ENCODE results near the gene IRAK3. TPM values are rescaled to one million over a fixed set of nuclear protein-coding genes. Genes with fewer than 3 reads are reported as not detected.

IRAK3 gene
- total and polyA plus RNA-seq, 9 donors: 1.8 to 11.4 (median 7.3) TPM

DNA sequence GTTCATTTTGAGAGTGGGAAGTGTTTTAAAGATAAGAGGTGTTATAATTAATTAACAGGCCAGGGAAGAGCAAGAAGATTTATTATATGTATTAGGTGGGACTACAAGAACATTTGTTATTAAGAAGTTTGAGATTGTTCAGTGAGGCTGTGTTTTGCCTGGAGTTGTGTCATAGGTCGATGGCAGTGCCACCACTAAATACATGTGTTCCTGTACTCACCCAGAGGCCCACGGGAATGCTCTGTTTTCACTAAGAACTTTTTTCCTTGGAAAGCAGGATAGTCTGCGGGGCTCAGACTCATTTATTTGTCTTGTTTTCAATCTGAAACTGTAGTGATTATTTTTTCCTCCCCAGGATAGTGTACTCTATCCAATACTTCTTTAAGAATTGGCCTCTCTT, 10.1 kb downstream of the IRAK3 start:
- WGBS, 3 donors: 54 to 73% (median 66%) methylated on average over 3 of the region's 3 CpGs
- TF ChIP-seq POLR2A (IDR thresholded peaks at IDR 0.05): no peak
- TF ChIP-seq, protein P1, sequence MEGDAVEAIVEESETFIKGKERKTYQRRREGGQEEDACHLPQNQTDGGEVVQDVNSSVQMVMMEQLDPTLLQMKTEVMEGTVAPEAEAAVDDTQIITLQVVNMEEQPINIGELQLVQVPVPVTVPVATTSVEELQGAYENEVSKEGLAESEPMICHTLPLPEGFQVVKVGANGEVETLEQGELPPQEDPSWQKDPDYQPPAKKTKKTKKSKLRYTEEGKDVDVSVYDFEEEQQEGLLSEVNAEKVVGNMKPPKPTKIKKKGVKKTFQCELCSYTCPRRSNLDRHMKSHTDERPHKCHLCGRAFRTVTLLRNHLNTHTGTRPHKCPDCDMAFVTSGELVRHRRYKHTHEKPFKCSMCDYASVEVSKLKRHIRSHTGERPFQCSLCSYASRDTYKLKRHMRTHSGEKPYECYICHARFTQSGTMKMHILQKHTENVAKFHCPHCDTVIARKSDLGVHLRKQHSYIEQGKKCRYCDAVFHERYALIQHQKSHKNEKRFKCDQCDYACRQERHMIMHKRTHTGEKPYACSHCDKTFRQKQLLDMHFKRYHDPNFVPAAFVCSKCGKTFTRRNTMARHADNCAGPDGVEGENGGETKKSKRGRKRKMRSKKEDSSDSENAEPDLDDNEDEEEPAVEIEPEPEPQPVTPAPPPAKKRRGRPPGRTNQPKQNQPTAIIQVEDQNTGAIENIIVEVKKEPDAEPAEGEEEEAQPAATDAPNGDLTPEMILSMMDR (IDR thresholded peaks at IDR 0.05): no peak
- TF ChIP-seq EP300 (IDR thresholded peaks at IDR 0.05): no peak
- intact Hi-C loops (cut with DNase I): no loop called here
- no peak overlapping the region for H3K4me3 ChIP-seq
- DNase-seq: no peak
- no peaks in the 10 kb centered on the region for H3K4me1 ChIP-seq (ENCODE audit: insufficient read depth)
- no peak overlapping the region for H3K27ac ChIP-seq
- no peaks in the 10 kb centered on the region for H3K36me3 ChIP-seq
- no peaks in the 10 kb centered on the region for H3K9me3 ChIP-seq
- H3K27me3 ChIP-seq: no peaks in the 10 kb centered on the region

DNA sequence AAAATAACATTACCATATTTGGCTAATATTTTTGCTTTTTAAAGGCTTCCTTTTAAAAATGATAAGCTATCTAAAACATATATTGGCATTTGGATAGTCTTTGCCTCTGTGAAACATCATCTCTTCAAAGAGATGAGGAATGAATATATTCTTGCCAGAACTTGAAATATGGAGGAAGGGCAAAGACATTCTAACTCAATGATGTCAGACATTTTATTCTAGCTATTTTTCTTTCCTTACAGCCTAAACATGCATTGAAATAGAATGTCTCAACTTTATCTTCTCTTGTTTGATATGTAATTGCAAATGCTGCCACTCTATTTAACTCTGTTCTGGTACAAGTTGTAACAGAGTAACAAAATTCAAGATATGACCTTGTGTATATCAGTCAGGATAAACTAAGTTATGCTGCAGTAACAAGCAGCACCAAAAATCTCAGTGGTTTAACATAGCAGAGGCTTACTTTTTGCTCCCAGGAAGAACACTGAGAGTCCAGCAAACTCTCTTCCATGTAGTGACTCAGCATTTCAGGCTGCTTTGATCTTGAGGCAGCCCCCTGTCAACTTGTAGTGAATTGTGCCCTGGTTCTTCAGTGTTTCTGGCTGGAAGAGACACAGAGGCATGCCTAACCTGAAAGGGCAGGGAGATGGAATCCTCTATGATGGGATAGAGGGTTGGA, 11.0 kb downstream of the IRAK3 start:
- Histone ChIP-seq H3K27me3 (no peaks in the 10 kb centered on the region), H3K9me3 (no peaks in the 10 kb centered on the region), H3K36me3 (no peaks in the 10 kb centered on the region), H3K4me1 (ENCODE audit: insufficient read depth) (no peaks in the 10 kb centered on the region), H3K27ac (no peak overlapping the region), H3K4me3 (no peak overlapping the region)
- intact Hi-C loops (cut with DNase I): no loop called here
- DNase-seq: no peak
- TF ChIP-seq EP300 (IDR thresholded peaks at IDR 0.05): no peak
- TF ChIP-seq POLR2A (IDR thresholded peaks at IDR 0.05): no peak
- TF ChIP-seq, protein P1 (IDR thresholded peaks at IDR 0.05): no peak

- Histone ChIP-seq H3K27ac (no peak overlapping the region), H3K36me3 (no peaks in the 10 kb centered on the region), H3K4me1 (ENCODE audit: insufficient read depth) (no peaks in the 10 kb centered on the region), H3K4me3 (no peak overlapping the region), H3K27me3 (no peaks in the 10 kb centered on the region), H3K9me3 (no peaks in the 10 kb centered on the region)
- intact Hi-C loops (cut with DNase I): no loop called here
- WGBS, 3 donors: 45 to 69% (median 55%) methylated on average over 4 of the region's 4 CpGs
- no peak for TF ChIP-seq POLR2A (IDR thresholded peaks at IDR 0.05)
- TF ChIP-seq, protein P1 (IDR thresholded peaks at IDR 0.05): no peak
- TF ChIP-seq EP300 (IDR thresholded peaks at IDR 0.05): no peak
- no peak for DNase-seq
These were observed 14.8 kb downstream of the IRAK3 start for GRCh38 chr12:66203820-66204219.

DNA sequence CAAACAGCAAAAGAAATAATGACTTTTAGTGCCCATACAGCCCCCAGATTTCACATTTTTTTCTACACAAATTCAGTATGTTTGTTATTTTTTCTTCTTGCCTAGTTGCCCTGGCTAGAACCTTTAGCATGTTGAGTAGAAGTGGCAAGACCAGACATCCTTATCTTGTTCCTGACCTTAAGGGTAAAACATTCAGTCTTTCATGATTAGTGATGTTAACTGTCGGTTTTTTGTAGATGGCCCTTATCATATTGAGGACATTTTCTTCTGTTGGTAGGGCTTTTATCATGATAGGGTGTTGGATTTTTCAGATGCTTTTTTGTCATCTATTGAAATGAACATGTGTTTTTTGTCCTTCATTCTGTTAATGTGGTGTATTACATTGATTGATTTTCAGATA, 17.1 kb downstream of the IRAK3 start:
- TF ChIP-seq EP300 (IDR thresholded peaks at IDR 0.05) (no peak), POLR2A (IDR thresholded peaks at IDR 0.05) (no peak)
- TF ChIP-seq, protein P1 (IDR thresholded peaks at IDR 0.05): no peak
- Histone ChIP-seq H3K9me3 (no peaks in the 10 kb centered on the region), H3K4me3 (no peak overlapping the region), H3K36me3 (no peaks in the 10 kb centered on the region), H3K27ac (no peak overlapping the region), H3K4me1 (ENCODE audit: insufficient read depth) (no peaks in the 10 kb centered on the region), H3K27me3 (no peaks in the 10 kb centered on the region)
- intact Hi-C loops (cut with DNase I): no loop called here
- no peak for DNase-seq
- WGBS, 3 donors: 84 to 91% (median 86%) methylated on average over 1 of the region's 1 CpG

Data from ovary (tissue), 9 donors.